WTC11 (cell line): ENCODE results near the gene SGPL1. TPM values are rescaled to one million over a fixed set of nuclear protein-coding genes. Genes with fewer than 3 reads are reported as not detected.

Source experiments
- ATAC-seq: fragments of 200-7000 bp; cut with Tn5 transposase; 2 replicates; pipeline ENCODE4 v1.10.0; 2021; ENCODE audit warnings: mild to moderate bottlenecking, moderate library complexity
- CTCF ChIA-PET: fragments of 300-600 bp; sonication (Branson Sonifier 250); formaldehyde crosslinking; loops from one replicate; lab custom pipeline; 2021; ENCODE audit warnings: antibody characterized with exemption; lab: Charles Lee
- POLR2A ChIA-PET: fragments of 350-600 bp; sonication (Branson Sonifier 250); formaldehyde crosslinking; loops from one replicate; lab custom pipeline; 2021; ENCODE audit warnings: antibody characterized with exemption; lab: Charles Lee
- DNase-seq: peaks from one replicate; pipeline ENCODE4 v3.0.0; 2021; ENCODE audit warnings: low spot score
- H3K27ac Mint-ChIP-seq: 2 replicates; pipeline ENCODE4 v1.8.0; 2021; ENCODE audit warnings: mixed read lengths
- H3K27me3 Mint-ChIP-seq: 2 replicates; pipeline ENCODE4 v1.8.0; 2021; ENCODE audit warnings: low read depth, mild to moderate bottlenecking, moderate library complexity, mixed read lengths
- H3K36me3 Mint-ChIP-seq: 2 replicates; pipeline ENCODE4 v1.8.0; 2021; ENCODE audit warnings: mixed read lengths
- H3K4me1 Mint-ChIP-seq: 2 replicates; pipeline ENCODE4 v1.8.0; 2022; ENCODE audit warnings: mixed read lengths
- H3K4me3 Mint-ChIP-seq: 2 replicates; pipeline ENCODE4 v1.8.0; 2021; ENCODE audit warnings: mild to moderate bottlenecking, moderate library complexity, mixed read lengths
- H3K9me3 Mint-ChIP-seq: 2 replicates; pipeline ENCODE4 v1.8.0; 2021; ENCODE audit warnings: mixed read lengths
- ATF2 ChIP-seq: sonication (generic); formaldehyde crosslinking; IDR thresholded peaks from 2 replicates; pipeline ENCODE4 v1.8.1; 2022; ENCODE audit warnings: low read depth, missing genetic modification reagents, borderline replicate concordance
- CDX4 ChIP-seq: fragments of 250-450 bp; sonication (Bioruptor Pico); IDR thresholded peaks from 2 replicates; pipeline ENCODE4 v1.9.0; 2021; ENCODE audit warnings: moderate library complexity, mild to moderate bottlenecking, inconsistent platforms, borderline replicate concordance
- E2F1 ChIP-seq: sonication (generic); formaldehyde crosslinking; IDR thresholded peaks from 2 replicates; pipeline ENCODE4 v1.8.0; 2022; ENCODE audit warnings: mild to moderate bottlenecking, missing genetic modification reagents
- E2F4 ChIP-seq: sonication (generic); formaldehyde crosslinking; IDR thresholded peaks from 2 replicates; pipeline ENCODE4 v1.8.1; 2022; ENCODE audit warnings: low read depth, mild to moderate bottlenecking, moderate library complexity, missing genetic modification reagents, borderline replicate concordance
- HMGA2 ChIP-seq: fragments of 250-450 bp; sonication (Bioruptor Pico); IDR thresholded peaks from 2 replicates; pipeline ENCODE4 v1.4.0; 2021; ENCODE audit warnings: mild to moderate bottlenecking, moderate library complexity
- IRF2 ChIP-seq: sonication (generic); formaldehyde crosslinking; IDR thresholded peaks from 2 replicates; pipeline ENCODE4 v1.8.0; 2022; ENCODE audit warnings: low read depth, missing genetic modification reagents, borderline replicate concordance
- JAZF1 ChIP-seq: fragments of 250-450 bp; sonication (Bioruptor Pico); IDR thresholded peaks from 2 replicates; pipeline ENCODE4 v1.9.0; 2021; ENCODE audit warnings: moderate library complexity, mild to moderate bottlenecking, inconsistent platforms
- JUN ChIP-seq: sonication (generic); formaldehyde crosslinking; IDR thresholded peaks from 2 replicates; pipeline ENCODE4 v1.8.0; 2023; ENCODE audit warnings: mild to moderate bottlenecking, missing genetic modification reagents
- NR2C2 ChIP-seq: sonication (generic); formaldehyde crosslinking; IDR thresholded peaks from 2 replicates; pipeline ENCODE4 v1.8.0; 2022; ENCODE audit warnings: mild to moderate bottlenecking, missing genetic modification reagents
- SMAD4 ChIP-seq: sonication (generic); formaldehyde crosslinking; IDR thresholded peaks from 2 replicates; pipeline ENCODE4 v1.8.0; 2022; ENCODE audit warnings: mild to moderate bottlenecking, missing genetic modification reagents
- SOX15 ChIP-seq: fragments of 250-450 bp; sonication (Bioruptor Pico); IDR thresholded peaks from 2 replicates; pipeline ENCODE4 v1.9.0; 2021; ENCODE audit warnings: mild to moderate bottlenecking
- STAT6 ChIP-seq: sonication (generic); formaldehyde crosslinking; conservative IDR thresholded peaks from 2 replicates; pipeline ENCODE4 v1.8.1; 2023; ENCODE audit warnings: mild to moderate bottlenecking, low read depth, missing genetic modification reagents, moderate library complexity
- ZNF219 ChIP-seq: sonication (generic); formaldehyde crosslinking; IDR thresholded peaks from 2 replicates; pipeline ENCODE4 v1.8.0; 2023; ENCODE audit warnings: missing genetic modification reagents, mild to moderate bottlenecking, borderline replicate concordance
- ZNF232 ChIP-seq: sonication (generic); formaldehyde crosslinking; IDR thresholded peaks from 2 replicates; pipeline ENCODE4 v1.8.0; 2022; ENCODE audit warnings: mild to moderate bottlenecking, missing genetic modification reagents
- ZNF317 ChIP-seq: sonication (generic); formaldehyde crosslinking; IDR thresholded peaks from 2 replicates; pipeline ENCODE4 v1.8.1; 2023; ENCODE audit warnings: low read depth, mild to moderate bottlenecking, moderate library complexity, missing genetic modification reagents, borderline replicate concordance
- ZNF396 ChIP-seq: fragments of 250-450 bp; sonication (Bioruptor Pico); IDR thresholded peaks from 2 replicates; pipeline ENCODE4 v1.8.0; 2021; ENCODE audit warnings: mild to moderate bottlenecking, moderate library complexity, borderline replicate concordance
- ZNF671 ChIP-seq: fragments of 250-450 bp; sonication (Bioruptor Pico); IDR thresholded peaks from 2 replicates; pipeline ENCODE4 v1.8.0; 2021; ENCODE audit warnings: mild to moderate bottlenecking
- total RNA-seq: library from RNA; stranded (reverse); gene quantifications from 3 replicates; pipeline ENCODE4 v1.2.3, GENCODE V29; 2021
- TF ChIP-seq, protein P1 (sequence below): sonication (generic); formaldehyde crosslinking; IDR thresholded peaks from 2 replicates; pipeline ENCODE4 v1.8.1; 2022; ENCODE audit warnings: missing genetic modification reagents, borderline replicate concordance
- TF ChIP-seq, protein P2 (sequence below): fragments of 200-600 bp; IDR thresholded peaks from 2 replicates; pipeline ENCODE4 v1.8.0; 2022; ENCODE audit warnings: antibody characterized with exemption
- TF ChIP-seq, protein P3 (sequence below): sonication (generic); formaldehyde crosslinking; IDR thresholded peaks from 2 replicates; pipeline ENCODE4 v1.8.1; 2022; ENCODE audit warnings: mild to moderate bottlenecking, missing genetic modification reagents, moderate library complexity, borderline replicate concordance
- TF ChIP-seq, protein P4 (sequence below): sonication (generic); formaldehyde crosslinking; IDR thresholded peaks from 2 replicates; pipeline ENCODE4 v1.8.1; 2023; ENCODE audit warnings: mild to moderate bottlenecking, missing genetic modification reagents, moderate library complexity

Gene SGPL1
- total RNA-seq, 1 experiment from 2014 or later: 44.6 TPM

DNA sequence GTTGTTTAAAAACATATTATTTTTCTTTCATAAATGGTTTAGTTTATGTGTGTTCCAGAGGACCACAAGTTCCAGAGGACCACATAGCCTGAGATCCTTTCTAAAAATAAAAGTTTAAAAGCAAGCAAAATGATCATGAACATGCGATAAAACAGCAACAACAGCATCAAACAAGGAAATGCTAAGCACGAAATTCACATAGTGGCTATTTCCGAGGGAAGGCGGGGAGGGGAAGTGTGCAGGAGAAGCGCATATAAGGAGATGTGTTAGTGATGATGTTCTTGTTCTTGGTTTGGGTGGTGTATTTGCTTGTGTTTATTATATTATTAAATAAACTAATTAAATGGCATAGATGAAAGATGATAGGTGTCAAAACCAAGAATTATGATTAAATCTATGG is 31.7 kb upstream of the SGPL1 start (continued):
- TF ChIP-seq CDX4 (no peak), JAZF1 (no peak), JUN (no peak)
- TF ChIP-seq, protein P1, sequence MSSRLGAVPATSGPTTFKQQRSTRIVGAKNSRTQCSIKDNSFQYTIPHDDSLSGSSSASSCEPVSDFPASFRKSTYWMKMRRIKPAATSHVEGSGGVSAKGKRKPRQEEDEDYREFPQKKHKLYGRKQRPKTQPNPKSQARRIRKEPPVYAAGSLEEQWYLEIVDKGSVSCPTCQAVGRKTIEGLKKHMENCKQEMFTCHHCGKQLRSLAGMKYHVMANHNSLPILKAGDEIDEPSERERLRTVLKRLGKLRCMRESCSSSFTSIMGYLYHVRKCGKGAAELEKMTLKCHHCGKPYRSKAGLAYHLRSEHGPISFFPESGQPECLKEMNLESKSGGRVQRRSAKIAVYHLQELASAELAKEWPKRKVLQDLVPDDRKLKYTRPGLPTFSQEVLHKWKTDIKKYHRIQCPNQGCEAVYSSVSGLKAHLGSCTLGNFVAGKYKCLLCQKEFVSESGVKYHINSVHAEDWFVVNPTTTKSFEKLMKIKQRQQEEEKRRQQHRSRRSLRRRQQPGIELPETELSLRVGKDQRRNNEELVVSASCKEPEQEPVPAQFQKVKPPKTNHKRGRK (CRISPR knock-in tag): no peak
- TF ChIP-seq, all 79 proteins: peak for 0

DNA sequence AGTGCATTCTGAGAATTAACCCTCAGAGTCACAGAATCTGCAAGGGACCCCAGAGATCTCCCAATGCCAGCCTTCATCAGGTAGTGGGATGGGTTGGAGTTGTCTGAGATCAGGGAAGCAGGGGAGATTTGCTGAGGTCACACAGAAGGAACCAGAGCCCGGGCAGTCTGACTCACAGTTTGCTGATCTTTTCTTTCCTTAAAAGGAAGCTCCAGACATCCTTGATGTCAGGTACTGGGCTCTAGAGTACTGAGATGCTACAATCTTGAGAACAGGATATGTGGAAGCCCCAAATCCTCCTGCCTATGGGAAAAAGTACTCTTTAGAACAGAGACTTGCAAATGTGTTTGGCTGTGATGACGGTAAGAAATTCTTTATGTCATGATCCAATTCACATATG is 31.3 kb upstream of the SGPL1 start:
- Mint-ChIP-seq H3K36me3 (no peaks in the 10 kb centered on the region), H3K4me3 (no peak overlapping the region), H3K27ac (no peak overlapping the region), H3K27me3 (no peaks in the 10 kb centered on the region), H3K9me3 (no peaks in the 10 kb centered on the region), H3K4me1 (no peaks in the 10 kb centered on the region)
- CTCF ChIA-PET: no interaction called here
- TF ChIP-seq ZNF317 (CRISPR knock-in tag) (no peak), ATF2 (CRISPR knock-in tag) (no peak), ZNF219 (CRISPR knock-in tag) (no peak), SMAD4 (CRISPR knock-in tag) (no peak), E2F4 (CRISPR knock-in tag) (no peak), ZNF396 (CRISPR knock-in tag) (no peak), ZNF671 (CRISPR knock-in tag) (no peak), SOX15 (CRISPR knock-in tag) (no peak), STAT6 (CRISPR knock-in tag) (no peak)
- TF ChIP-seq, protein P2, sequence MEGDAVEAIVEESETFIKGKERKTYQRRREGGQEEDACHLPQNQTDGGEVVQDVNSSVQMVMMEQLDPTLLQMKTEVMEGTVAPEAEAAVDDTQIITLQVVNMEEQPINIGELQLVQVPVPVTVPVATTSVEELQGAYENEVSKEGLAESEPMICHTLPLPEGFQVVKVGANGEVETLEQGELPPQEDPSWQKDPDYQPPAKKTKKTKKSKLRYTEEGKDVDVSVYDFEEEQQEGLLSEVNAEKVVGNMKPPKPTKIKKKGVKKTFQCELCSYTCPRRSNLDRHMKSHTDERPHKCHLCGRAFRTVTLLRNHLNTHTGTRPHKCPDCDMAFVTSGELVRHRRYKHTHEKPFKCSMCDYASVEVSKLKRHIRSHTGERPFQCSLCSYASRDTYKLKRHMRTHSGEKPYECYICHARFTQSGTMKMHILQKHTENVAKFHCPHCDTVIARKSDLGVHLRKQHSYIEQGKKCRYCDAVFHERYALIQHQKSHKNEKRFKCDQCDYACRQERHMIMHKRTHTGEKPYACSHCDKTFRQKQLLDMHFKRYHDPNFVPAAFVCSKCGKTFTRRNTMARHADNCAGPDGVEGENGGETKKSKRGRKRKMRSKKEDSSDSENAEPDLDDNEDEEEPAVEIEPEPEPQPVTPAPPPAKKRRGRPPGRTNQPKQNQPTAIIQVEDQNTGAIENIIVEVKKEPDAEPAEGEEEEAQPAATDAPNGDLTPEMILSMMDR: no peak
- no peak for DNase-seq
- POLR2A ChIA-PET: no interaction called here
- ATAC-seq: no peak

- Mint-ChIP-seq H3K36me3 (no peaks in the 10 kb centered on the region), H3K4me1 (no peaks in the 10 kb centered on the region), H3K27me3 (no peaks in the 10 kb centered on the region), H3K9me3 (no peaks in the 10 kb centered on the region), H3K4me3 (no peak within 1 kb of the TSS), H3K27ac (no peak within 1 kb of the TSS)
- ATAC-seq (no peak), DNase-seq (no peak)
- CTCF ChIA-PET: no interaction called here
- POLR2A ChIA-PET: no interaction called here
- TF ChIP-seq NR2C2: no peak
- TF ChIP-seq, protein P3, sequence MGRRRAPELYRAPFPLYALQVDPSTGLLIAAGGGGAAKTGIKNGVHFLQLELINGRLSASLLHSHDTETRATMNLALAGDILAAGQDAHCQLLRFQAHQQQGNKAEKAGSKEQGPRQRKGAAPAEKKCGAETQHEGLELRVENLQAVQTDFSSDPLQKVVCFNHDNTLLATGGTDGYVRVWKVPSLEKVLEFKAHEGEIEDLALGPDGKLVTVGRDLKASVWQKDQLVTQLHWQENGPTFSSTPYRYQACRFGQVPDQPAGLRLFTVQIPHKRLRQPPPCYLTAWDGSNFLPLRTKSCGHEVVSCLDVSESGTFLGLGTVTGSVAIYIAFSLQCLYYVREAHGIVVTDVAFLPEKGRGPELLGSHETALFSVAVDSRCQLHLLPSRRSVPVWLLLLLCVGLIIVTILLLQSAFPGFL (CRISPR knock-in tag): no peak
- no peak for TF ChIP-seq IRF2 (CRISPR knock-in tag)
- TF ChIP-seq E2F1: no peak
- no peak for TF ChIP-seq ZNF232 (CRISPR knock-in tag)
- TF ChIP-seq, protein P4, sequence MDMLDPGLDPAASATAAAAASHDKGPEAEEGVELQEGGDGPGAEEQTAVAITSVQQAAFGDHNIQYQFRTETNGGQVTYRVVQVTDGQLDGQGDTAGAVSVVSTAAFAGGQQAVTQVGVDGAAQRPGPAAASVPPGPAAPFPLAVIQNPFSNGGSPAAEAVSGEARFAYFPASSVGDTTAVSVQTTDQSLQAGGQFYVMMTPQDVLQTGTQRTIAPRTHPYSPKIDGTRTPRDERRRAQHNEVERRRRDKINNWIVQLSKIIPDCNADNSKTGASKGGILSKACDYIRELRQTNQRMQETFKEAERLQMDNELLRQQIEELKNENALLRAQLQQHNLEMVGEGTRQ (CRISPR knock-in tag): no peak
- no peak for TF ChIP-seq HMGA2 (CRISPR knock-in tag)
Observed at GRCh38 chr10:70785190-70785589, 30.6 kb upstream of the SGPL1 start, which contains the start of gene TBATA. Gene TBATA, minus strand, starts transcription at chr10:70785377. Its CDS starts 1,998 bp downstream, at chr10:70783379.
